Upper lobe of right lung (tissue), 1 donor: ENCODE measurements around the gene SORBS1. TPM values are rescaled to one million over a fixed set of nuclear protein-coding genes. Genes with fewer than 3 reads are reported as not detected.
A peak's percentile ranks its signal among the peaks of the same experiment; 100 is the strongest.

Source experiments
- ATAC-seq: fragments of 200-7000 bp; cut with Tn5 transposase; one replicate; pipeline ENCODE4 v1.9.1; 2020; ENCODE audit warnings: mild to moderate bottlenecking, moderate library complexity
- DNase-seq: peaks from one replicate; pipeline ENCODE4 v3.0.0-alpha.2; 2020
- H3K27ac ChIP-seq: fragments of 200-600 bp; one replicate; pipeline ENCODE4 v1.8.0; 2022
- H3K27me3 ChIP-seq: fragments of 200-600 bp; one replicate; pipeline ENCODE4 v1.8.0; 2022; ENCODE audit warnings: mild to moderate bottlenecking
- H3K36me3 ChIP-seq: fragments of 200-600 bp; one replicate; pipeline ENCODE4 v1.8.0; 2022
- H3K4me1 ChIP-seq: fragments of 200-600 bp; one replicate; pipeline ENCODE4 v1.8.0; 2022
- H3K4me3 ChIP-seq: fragments of 200-600 bp; one replicate; pipeline ENCODE4 v1.8.0; 2022; ENCODE audit warnings: mild to moderate bottlenecking
- H3K9me3 ChIP-seq: fragments of 200-600 bp; one replicate; pipeline ENCODE4 v1.8.0; 2022
- intact Hi-C: fragments of 100-400 bp; cut with DNase I; formaldehyde crosslinking; loops from one replicate; pipeline ENCODE4 v1.11.0; 2022
- total RNA-seq: library from RNA; stranded (reverse); fragmentation: NEBNext Ultra II Directional; extraction: Animal tissue kit (Norgen Biotek cat#: 25700); gene quantifications from one replicate; pipeline ENCODE4 v1.2.1, GENCODE V29; 2021
- TF ChIP-seq, protein P1 (sequence below): fragments of 200-600 bp; IDR thresholded peaks from one replicate; pipeline ENCODE4 v1.8.0; 2022; ENCODE audit warnings: antibody characterized with exemption
- donor health status: DM: no; HTN: yes; CAD: no; lungs with severe emphysema.

The SORBS1 gene
- total RNA-seq, 1 donor from 2014 or later: 50.7 TPM

DNA sequence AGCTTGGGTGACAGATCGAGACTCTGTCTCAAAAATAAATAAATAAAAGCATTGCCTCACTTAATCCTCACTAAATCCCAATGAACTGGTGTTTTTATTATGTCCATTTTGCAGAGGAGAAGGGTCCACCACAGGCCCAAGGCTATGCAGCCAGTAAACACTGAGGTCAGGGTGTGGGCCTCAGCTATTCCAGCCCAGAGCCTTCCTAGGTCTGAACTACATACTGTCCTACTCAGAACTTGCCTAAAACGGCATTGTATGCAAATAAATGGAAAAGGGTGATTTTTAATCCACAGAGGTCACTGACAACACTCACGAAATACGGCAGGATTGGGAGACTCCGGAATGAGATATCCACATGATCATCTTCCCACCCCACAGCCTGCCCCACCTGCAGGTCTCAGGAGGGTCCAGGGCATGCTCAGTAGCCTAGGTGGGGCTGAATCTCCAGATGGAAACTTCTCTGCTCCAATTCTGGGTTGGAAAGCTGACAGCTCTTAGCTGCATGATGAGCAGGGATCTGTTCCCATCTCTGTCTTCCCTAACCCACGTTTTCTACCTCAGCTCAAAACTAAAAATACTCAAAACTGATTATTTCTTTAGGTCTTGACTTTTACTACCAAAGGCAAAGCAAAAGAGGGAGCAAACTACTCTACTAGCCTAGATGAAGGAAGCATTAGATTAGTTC is 121.0 kb downstream of the SORBS1 start:
- Histone ChIP-seq H3K9me3 (no peaks in the 10 kb centered on the region), H3K4me1 (peaks cover 7% of the 10 kb centered on the region), H3K27ac (no peak overlapping the region), H3K36me3 (no peaks in the 10 kb centered on the region), H3K4me3 (no peak overlapping the region), H3K27me3 (no peaks in the 10 kb centered on the region)
- DNase-seq: no peak
- no peak for ATAC-seq
- TF ChIP-seq, protein P1, sequence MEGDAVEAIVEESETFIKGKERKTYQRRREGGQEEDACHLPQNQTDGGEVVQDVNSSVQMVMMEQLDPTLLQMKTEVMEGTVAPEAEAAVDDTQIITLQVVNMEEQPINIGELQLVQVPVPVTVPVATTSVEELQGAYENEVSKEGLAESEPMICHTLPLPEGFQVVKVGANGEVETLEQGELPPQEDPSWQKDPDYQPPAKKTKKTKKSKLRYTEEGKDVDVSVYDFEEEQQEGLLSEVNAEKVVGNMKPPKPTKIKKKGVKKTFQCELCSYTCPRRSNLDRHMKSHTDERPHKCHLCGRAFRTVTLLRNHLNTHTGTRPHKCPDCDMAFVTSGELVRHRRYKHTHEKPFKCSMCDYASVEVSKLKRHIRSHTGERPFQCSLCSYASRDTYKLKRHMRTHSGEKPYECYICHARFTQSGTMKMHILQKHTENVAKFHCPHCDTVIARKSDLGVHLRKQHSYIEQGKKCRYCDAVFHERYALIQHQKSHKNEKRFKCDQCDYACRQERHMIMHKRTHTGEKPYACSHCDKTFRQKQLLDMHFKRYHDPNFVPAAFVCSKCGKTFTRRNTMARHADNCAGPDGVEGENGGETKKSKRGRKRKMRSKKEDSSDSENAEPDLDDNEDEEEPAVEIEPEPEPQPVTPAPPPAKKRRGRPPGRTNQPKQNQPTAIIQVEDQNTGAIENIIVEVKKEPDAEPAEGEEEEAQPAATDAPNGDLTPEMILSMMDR: no peak
- intact Hi-C loops: no loop called here

DNA sequence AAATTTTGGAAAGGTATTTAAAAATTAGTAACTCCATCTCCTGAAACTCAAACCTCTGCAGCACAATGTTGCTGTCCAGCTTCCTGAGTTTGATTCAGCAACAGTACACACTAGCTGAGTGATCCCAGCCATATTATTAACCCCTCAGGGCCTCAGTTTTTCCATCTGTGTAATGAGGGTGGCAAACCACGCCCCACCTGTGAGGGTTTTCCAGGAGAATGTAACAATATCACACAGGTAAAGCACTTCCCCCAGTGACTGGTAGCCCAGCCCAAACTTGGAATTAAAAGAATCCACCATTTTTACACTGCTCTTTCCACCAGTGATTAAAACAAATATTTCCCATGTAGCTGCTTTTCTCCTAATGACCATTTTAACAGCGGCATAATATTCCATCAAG is 122.4 kb downstream of the SORBS1 start:
- ATAC-seq: no peak
- Histone ChIP-seq H3K36me3 (no peaks in the 10 kb centered on the region), H3K4me3 (no peak overlapping the region), H3K4me1 (peaks cover 8% of the 10 kb centered on the region), H3K27me3 (no peaks in the 10 kb centered on the region), H3K27ac (no peak overlapping the region), H3K9me3 (no peaks in the 10 kb centered on the region)
- TF ChIP-seq, protein P1: no peak
- no peak for DNase-seq
- intact Hi-C loops: no loop called here

DNA sequence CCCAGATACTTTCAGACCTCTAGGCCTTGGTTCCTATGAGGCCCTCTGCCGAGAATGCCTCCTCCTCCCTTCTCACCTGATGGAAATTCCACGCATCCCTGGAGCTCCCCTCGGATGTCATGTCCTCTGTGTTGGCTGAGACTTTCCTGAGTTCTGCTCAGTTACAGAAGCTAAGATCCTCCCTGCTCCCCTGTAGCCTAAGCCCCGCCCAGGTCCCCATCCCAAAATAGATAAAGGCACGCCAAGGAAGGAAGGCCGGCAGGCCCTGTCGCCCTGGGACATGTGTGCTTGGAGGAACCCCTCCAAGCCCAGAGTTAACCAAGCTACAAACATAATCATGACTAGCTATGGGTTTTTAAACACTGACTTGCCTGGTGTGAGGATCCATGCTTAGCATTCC is 123.5 kb downstream of the SORBS1 start:
- peaks cover 8% of the 10 kb centered on the region for H3K4me1 ChIP-seq
- no peak overlapping the region for H3K27ac ChIP-seq
- H3K4me3 ChIP-seq: no peak overlapping the region
- ATAC-seq: no peak
- DNase-seq: no peak
- intact Hi-C loops: no loop called here
- TF ChIP-seq, protein P1: no peak
- H3K27me3 ChIP-seq: no peaks in the 10 kb centered on the region
- no peaks in the 10 kb centered on the region for H3K9me3 ChIP-seq
- H3K36me3 ChIP-seq: no peaks in the 10 kb centered on the region

DNA sequence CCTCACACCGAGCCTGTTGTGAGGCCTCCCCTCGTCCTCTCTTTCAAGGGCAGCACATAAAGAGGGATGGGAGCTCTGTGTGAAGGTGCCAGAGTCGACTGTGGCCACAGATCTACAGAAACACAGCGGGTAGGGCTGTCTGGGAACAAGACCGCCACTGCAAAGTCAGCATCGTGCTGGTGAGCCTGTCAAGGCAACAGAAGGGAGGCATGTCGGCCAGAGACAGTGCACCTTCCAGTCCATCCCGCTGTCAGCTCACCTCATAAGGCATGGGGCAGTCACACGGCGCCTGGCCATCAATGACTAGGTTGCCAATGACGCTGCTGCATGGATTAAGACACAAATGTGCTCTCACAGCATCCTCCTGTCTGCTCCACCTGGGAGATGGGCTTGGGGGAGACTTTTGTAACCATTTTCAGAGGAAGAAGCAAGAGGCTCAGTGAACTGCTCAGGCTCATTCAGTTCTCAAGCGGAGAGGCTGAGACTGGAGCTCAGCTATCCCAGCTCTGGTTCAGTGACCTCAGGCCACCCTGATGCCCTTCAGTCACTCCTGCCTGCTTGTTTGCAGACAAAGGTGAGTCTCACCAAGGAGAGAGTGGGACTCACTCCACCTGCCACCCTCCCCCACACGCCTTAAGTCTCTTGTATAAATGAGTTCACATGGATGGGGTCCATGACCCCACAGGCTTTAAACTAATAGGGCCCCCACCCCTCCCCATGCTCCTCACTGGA is 125.5 kb downstream of the SORBS1 start:
- no peak for DNase-seq
- Histone ChIP-seq H3K27me3 (no peaks in the 10 kb centered on the region), H3K9me3 (no peaks in the 10 kb centered on the region), H3K4me1 (peaks cover 8% of the 10 kb centered on the region), H3K4me3 (no peak overlapping the region), H3K36me3 (no peaks in the 10 kb centered on the region), H3K27ac (peak overlapping the region; percentile 42)
- no peak for ATAC-seq
- TF ChIP-seq, protein P1: no peak
- intact Hi-C loops: no loop called here

DNA sequence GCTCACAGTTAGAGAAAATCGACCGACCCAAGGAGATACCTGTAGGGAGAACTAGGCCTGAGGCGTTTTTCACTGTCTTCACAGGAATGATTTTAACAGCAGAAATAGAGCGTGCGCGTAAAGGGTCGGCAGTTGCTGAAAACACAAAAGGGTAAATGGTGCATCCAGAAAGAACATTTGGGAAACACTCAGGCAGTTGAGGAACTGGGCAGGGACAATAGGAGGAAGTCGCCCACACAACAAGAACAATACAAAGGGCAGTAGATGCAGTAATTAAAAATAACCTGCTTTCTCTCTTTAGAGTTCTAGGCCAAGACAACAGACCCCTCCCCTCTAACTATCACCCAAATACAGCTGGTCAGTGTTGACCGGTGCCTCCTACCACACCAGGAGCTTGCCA is 126.6 kb downstream of the SORBS1 start:
- TF ChIP-seq, protein P1: no peak
- intact Hi-C loops: loop anchor here (5.0 kb wide), 1 partner anchor 163 kb away; no protein-coding TSS in a partner anchor

More for the DNA sequence above, 126.6 kb downstream of the SORBS1 start:
- no peak for ATAC-seq
- no peak overlapping the region for H3K4me3 ChIP-seq
- H3K36me3 ChIP-seq: no peaks in the 10 kb centered on the region
- no peaks in the 10 kb centered on the region for H3K27me3 ChIP-seq
- DNase-seq: no peak
- peaks cover 8% of the 10 kb centered on the region for H3K4me1 ChIP-seq
- peak overlapping the region; percentile 51 for H3K27ac ChIP-seq
- H3K9me3 ChIP-seq: no peaks in the 10 kb centered on the region
